HG02642 (cell line): Measurements from ENCODE around the gene PRKN.

Experiments
- ATAC-seq: cut with Tn5 transposase; IDR thresholded peaks from one replicate; pipeline ENCODE4 v1.9.1; 2021; ENCODE audit warnings: mild to moderate bottlenecking; ENCODE audit not compliant: unreplicated experiment, poor library complexity

PRKN gene

GRCh38 chr6:161465403-161465802 is 1262.2 kb downstream of the PRKN start:
- ATAC-seq: no peak

- no peak for ATAC-seq
Observed at GRCh38 chr6:161463071-161463470, 1264.5 kb downstream of the PRKN start.

GRCh38 chr6:161462148-161462547 is 1265.4 kb downstream of the PRKN start:
- ATAC-seq: no peak

GRCh38 chr6:161459008-161459615 is 1268.5 kb downstream of the PRKN start:
- no peak for ATAC-seq

- ATAC-seq: no peak
Observed at GRCh38 chr6:161458201-161458951, 1269.2 kb downstream of the PRKN start.

- ATAC-seq: no peak
Observed at GRCh38 chr6:161455848-161456247, 1271.7 kb downstream of the PRKN start.

- no peak for ATAC-seq
Observed at GRCh38 chr6:161453558-161453957, 1274.0 kb downstream of the PRKN start.

- no peak for ATAC-seq
Observed at GRCh38 chr6:161452241-161452640, 1275.3 kb downstream of the PRKN start.

- ATAC-seq: no peak
Observed at GRCh38 chr6:161449521-161449920, 1278.0 kb downstream of the PRKN start.

- ATAC-seq: no peak
Observed at GRCh38 chr6:161446949-161447348, 1280.6 kb downstream of the PRKN start.

- no peak for ATAC-seq
Observed at GRCh38 chr6:161446296-161446925, 1281.2 kb downstream of the PRKN start.

GRCh38 chr6:161445021-161445799 is 1282.4 kb downstream of the PRKN start:
- no peak for ATAC-seq

GRCh38 chr6:161444464-161444863 is 1283.1 kb downstream of the PRKN start:
- ATAC-seq: no peak

- no peak for ATAC-seq
Observed at GRCh38 chr6:161443848-161444247, 1283.7 kb downstream of the PRKN start.

GRCh38 chr6:161442420-161442819 is 1285.1 kb downstream of the PRKN start:
- no peak for ATAC-seq

GRCh38 chr6:161440299-161440698 is 1287.3 kb downstream of the PRKN start:
- ATAC-seq: no peak

- no peak for ATAC-seq
Observed at GRCh38 chr6:161439093-161439492, 1288.5 kb downstream of the PRKN start.

- ATAC-seq: no peak
Observed at GRCh38 chr6:161438430-161439030, 1289.0 kb downstream of the PRKN start.

GRCh38 chr6:161437851-161438250 is 1289.7 kb downstream of the PRKN start:
- no peak for ATAC-seq

- no peak for ATAC-seq
Observed at GRCh38 chr6:161436106-161436876, 1291.3 kb downstream of the PRKN start.
